ENCODE results near the gene OR2T27. TPM values are rescaled to one million over a fixed set of nuclear protein-coding genes. Genes with fewer than 3 reads are reported as not detected.

OR2T27 gene
- total RNA-seq, 1 experiment from 2014 or later, result not detected

DNA sequence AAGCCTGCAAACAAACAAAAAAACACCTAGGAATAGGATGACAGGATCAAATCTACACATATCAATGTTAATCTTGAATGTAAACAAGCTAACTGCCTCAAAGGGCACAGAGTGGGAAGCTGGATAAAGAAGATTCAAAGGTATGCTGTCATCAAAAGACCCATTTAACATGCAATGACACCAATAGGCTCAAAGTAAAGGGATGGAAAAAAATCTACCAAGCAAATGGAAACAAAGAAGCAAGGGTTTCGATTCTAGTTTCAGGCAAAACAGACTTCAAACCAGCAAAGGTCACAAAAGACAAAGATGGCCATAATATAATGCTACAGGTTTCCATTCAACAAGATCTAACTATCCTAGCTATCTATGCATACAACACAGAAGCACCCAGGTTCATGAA lies 41.6 kb downstream of the OR2T27 start:
- no peak overlapping the region for H3K4me3 Mint-ChIP-seq (ENCODE audit: unreplicated experiment)
- POLR2A ChIA-PET, result no interaction called here

DNA sequence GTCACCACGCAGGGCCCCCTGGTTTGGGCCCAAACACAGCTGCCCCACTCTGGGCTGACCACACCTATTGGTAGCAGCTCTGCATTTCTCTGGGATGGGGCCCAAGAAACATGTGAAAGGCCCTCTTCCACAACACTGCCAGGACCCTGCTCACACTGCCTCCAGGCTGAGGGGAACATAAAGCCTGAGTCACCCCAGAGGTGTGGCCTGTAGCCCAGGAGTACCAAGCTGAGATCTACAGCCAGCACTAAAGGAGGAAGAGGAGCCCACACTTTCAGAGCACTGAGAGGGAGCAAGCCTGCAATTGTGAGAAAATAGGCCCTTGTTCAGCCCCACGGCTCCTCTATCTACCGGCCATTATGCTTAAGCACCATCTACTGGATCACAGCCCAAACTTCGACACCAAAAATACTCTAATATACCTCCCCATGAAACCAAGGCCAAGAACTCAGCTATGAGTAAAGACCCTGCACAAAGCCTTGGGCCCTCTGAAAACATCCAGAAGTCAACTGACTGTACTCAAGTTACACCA lies 43.4 kb downstream of the OR2T27 start:
- H3K9me3 ChIP-seq, result no peaks in the 10 kb centered on the region
- H3K27me3 Mint-ChIP-seq (ENCODE audit: insufficient read depth, unreplicated experiment), result peaks cover 3% of the 10 kb centered on the region

More for the DNA sequence above, 41.6 kb downstream of the OR2T27 start:
- no peaks in the 10 kb centered on the region for H3K36me3 Mint-ChIP-seq (ENCODE audit: insufficient read depth, unreplicated experiment)
- no TSS peak for BruUV-seq (replicated peaks)
- H3K9me3 ChIP-seq, result no peaks in the 10 kb centered on the region
- H3K27ac Mint-ChIP-seq (ENCODE audit: unreplicated experiment), result no peak overlapping the region
- no peaks in the 10 kb centered on the region for H3K36me3 ChIP-seq (ENCODE audit: control insufficient read depth, insufficient read depth, low read length)
- TF ChIP-seq, protein P1, sequence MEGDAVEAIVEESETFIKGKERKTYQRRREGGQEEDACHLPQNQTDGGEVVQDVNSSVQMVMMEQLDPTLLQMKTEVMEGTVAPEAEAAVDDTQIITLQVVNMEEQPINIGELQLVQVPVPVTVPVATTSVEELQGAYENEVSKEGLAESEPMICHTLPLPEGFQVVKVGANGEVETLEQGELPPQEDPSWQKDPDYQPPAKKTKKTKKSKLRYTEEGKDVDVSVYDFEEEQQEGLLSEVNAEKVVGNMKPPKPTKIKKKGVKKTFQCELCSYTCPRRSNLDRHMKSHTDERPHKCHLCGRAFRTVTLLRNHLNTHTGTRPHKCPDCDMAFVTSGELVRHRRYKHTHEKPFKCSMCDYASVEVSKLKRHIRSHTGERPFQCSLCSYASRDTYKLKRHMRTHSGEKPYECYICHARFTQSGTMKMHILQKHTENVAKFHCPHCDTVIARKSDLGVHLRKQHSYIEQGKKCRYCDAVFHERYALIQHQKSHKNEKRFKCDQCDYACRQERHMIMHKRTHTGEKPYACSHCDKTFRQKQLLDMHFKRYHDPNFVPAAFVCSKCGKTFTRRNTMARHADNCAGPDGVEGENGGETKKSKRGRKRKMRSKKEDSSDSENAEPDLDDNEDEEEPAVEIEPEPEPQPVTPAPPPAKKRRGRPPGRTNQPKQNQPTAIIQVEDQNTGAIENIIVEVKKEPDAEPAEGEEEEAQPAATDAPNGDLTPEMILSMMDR (IDR thresholded peaks at IDR 0.05; ENCODE audit: insufficient read depth in 1 of 2, low read depth in 1 of 2, low read length in 1 of 2, severe bottlenecking in 1 of 2, unreplicated experiment in 1 of 2), result no peak
- CTCF ChIA-PET, result no interaction called here
- H3K9me3 Mint-ChIP-seq (ENCODE audit: unreplicated experiment), result no peaks in the 10 kb centered on the region
- H3K4me3 ChIP-seq (ENCODE audit: low read depth, low read length), result no peak overlapping the region
- intact Hi-C loops (cut with micrococcal nuclease; ENCODE audit: unreplicated experiment), result no loop called here
- H3K27me3 Mint-ChIP-seq (ENCODE audit: insufficient read depth, unreplicated experiment), result peaks cover 7% of the 10 kb centered on the region
- no peak for DNase-seq
- no peaks in the 10 kb centered on the region for H3K4me1 Mint-ChIP-seq (ENCODE audit: low read depth, unreplicated experiment)
- H3K4me1 ChIP-seq, result no peaks in the 10 kb centered on the region
- no peaks in the 10 kb centered on the region for H3K27me3 ChIP-seq (replicated peaks; ENCODE audit: control insufficient read depth, insufficient read depth, low read length)

DNA sequence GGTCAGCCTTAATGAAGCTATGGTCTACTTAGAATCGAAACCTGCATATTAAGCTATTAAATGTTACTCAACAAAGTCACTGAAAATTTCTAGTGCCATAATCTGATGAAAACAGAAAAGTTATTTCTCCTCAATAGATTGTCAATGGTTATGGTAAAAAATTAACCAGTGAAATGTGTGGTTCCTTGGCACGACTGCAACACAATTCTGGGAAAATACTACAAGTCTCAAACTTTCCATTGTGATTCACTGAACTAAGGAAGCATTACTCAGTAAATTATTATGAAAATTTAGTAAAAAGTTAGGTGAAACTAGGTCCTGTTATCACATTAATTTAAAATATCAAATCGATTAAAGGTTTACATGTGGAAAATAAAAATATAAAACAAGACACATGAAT lies 45.0 kb downstream of the OR2T27 start:
- H3K36me3 Mint-ChIP-seq (ENCODE audit: insufficient read depth, unreplicated experiment), result no peaks in the 10 kb centered on the region
- no peaks in the 10 kb centered on the region for H3K4me1 Mint-ChIP-seq (ENCODE audit: low read depth, unreplicated experiment)
- BruUV-seq (replicated peaks), result no TSS peak
- no peaks in the 10 kb centered on the region for H3K36me3 ChIP-seq (ENCODE audit: control insufficient read depth, insufficient read depth, low read length)
- DNase-seq, result no peak
- TF ChIP-seq, protein P1 (IDR thresholded peaks at IDR 0.05; ENCODE audit: insufficient read depth in 1 of 2, low read depth in 1 of 2, low read length in 1 of 2, severe bottlenecking in 1 of 2, unreplicated experiment in 1 of 2), result no peak
- no peaks in the 10 kb centered on the region for H3K9me3 ChIP-seq
- no peaks in the 10 kb centered on the region for H3K27me3 ChIP-seq (replicated peaks; ENCODE audit: control insufficient read depth, insufficient read depth, low read length)
- H3K4me3 ChIP-seq (ENCODE audit: low read depth, low read length), result no peak overlapping the region
- no peaks in the 10 kb centered on the region for H3K4me1 ChIP-seq
- H3K27me3 Mint-ChIP-seq (ENCODE audit: insufficient read depth, unreplicated experiment), result peaks cover 3% of the 10 kb centered on the region
- H3K4me3 Mint-ChIP-seq (ENCODE audit: unreplicated experiment), result no peak overlapping the region
- CTCF ChIA-PET, result no interaction called here
- H3K9me3 Mint-ChIP-seq (ENCODE audit: unreplicated experiment), result no peaks in the 10 kb centered on the region
- POLR2A ChIA-PET, result no interaction called here
- H3K27ac Mint-ChIP-seq (ENCODE audit: unreplicated experiment), result no peak overlapping the region
- intact Hi-C loops (cut with micrococcal nuclease; ENCODE audit: unreplicated experiment), result no loop called here

More for the DNA sequence above, 43.4 kb downstream of the OR2T27 start:
- no peak overlapping the region for H3K4me3 ChIP-seq (ENCODE audit: low read depth, low read length)
- intact Hi-C loops (cut with micrococcal nuclease; ENCODE audit: unreplicated experiment), result no loop called here
- POLR2A ChIA-PET, result no interaction called here
- CTCF ChIA-PET, result no interaction called here
- no peaks in the 10 kb centered on the region for H3K9me3 Mint-ChIP-seq (ENCODE audit: unreplicated experiment)
- BruUV-seq (replicated peaks), result no TSS peak
- no peaks in the 10 kb centered on the region for H3K36me3 Mint-ChIP-seq (ENCODE audit: insufficient read depth, unreplicated experiment)
- no peak for DNase-seq
- no peaks in the 10 kb centered on the region for H3K4me1 Mint-ChIP-seq (ENCODE audit: low read depth, unreplicated experiment)
- H3K36me3 ChIP-seq (ENCODE audit: control insufficient read depth, insufficient read depth, low read length), result no peaks in the 10 kb centered on the region
- H3K27me3 ChIP-seq (replicated peaks; ENCODE audit: control insufficient read depth, insufficient read depth, low read length), result no peaks in the 10 kb centered on the region
- H3K4me1 ChIP-seq, result no peaks in the 10 kb centered on the region
- H3K4me3 Mint-ChIP-seq (ENCODE audit: unreplicated experiment), result no peak overlapping the region
- TF ChIP-seq, protein P1 (IDR thresholded peaks at IDR 0.05; ENCODE audit: insufficient read depth in 1 of 2, low read depth in 1 of 2, low read length in 1 of 2, severe bottlenecking in 1 of 2, unreplicated experiment in 1 of 2), result no peak
- no peak overlapping the region for H3K27ac Mint-ChIP-seq (ENCODE audit: unreplicated experiment)

Other genes with a start within 250 kb of the OR2T27 start
- not detected in 2 replicates for gene OR2T2, start 209.9 kb downstream of the OR2T27 start, total RNA-seq (2022)
- not detected in 2 replicates for gene OR2T3, start 182.2 kb downstream of the OR2T27 start, total RNA-seq (2022)
- not detected in 2 replicates for gene OR2T5, start 166.9 kb downstream of the OR2T27 start, total RNA-seq (2022)
- not detected in 2 replicates for gene OR2G6, start 147.5 kb downstream of the OR2T27 start, total RNA-seq (2022)
- not detected in 2 replicates for gene OR2T29, start 92.8 kb downstream of the OR2T27 start, total RNA-seq (2022)
- not detected in 2 replicates for gene OR2T34, start 80.8 kb downstream of the OR2T27 start, total RNA-seq (2022)
- not detected in 2 replicates for gene OR2T10, start 57.8 kb downstream of the OR2T27 start, total RNA-seq (2022)
- not detected in 2 replicates for gene OR2T11, start 20.4 kb downstream of the OR2T27 start, total RNA-seq (2022)
- not detected in 2 replicates for gene OR2T35, start 10.2 kb downstream of the OR2T27 start, total RNA-seq (2022)
- not detected in 2 replicates for gene OR14I1, start 47.2 kb upstream of the OR2T27 start, total RNA-seq (2022)
- not detected in 2 replicates for gene LYPD8, start 100.2 kb upstream of the OR2T27 start, total RNA-seq (2022)
- gene SH3BP5L, start 170.4 kb upstream of the OR2T27 start, total RNA-seq (2022), result 21.3 and 22.4 TPM in 2 replicates
- gene ZNF672, start 182.7 kb upstream of the OR2T27 start, total RNA-seq (2022), result 27.3 and 29.1 TPM in 2 replicates
- gene ZNF692, start 203.6 kb upstream of the OR2T27 start, total RNA-seq (2022), result 48.5 and 58.4 TPM in 2 replicates

Data from Caco-2 (cell line).